ENCODE measurements around the gene SYNM.

The SYNM gene

DNA sequence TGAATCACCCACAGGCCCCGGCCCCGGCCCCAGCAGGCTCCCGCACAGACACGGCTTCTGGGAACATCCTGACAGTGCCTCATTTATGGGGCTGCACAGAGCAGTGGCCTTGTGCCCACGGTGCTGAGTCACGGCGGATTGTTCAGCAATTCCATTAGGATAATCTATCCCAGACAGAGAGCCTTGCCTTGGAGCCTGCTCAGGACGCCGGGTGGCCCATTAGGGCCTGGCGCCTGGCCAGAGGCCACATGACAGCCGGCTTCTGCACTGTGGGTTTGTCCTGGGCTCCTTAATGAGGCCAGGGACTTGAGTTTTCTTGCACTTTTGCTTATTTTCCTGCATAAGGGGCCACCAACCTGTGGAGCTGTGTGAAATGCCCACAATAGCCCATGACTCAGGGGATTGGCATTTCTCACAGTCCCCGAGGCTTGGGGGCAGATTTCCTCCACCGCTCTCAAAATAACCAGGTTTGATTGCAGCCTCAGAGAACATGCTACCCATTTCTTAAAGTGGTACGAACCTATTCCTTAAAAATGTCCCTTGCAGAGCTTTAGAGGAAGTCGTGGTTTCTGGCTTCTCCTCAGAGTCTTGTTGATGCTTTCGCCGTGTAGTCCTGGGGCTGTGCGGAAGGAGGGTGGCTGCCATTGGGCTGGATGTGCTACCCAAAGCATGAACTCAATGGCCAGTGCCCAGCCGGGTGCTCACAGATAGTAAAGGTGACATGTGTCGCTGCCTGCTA is 19.0 kb downstream of the SYNM start:
- DNase-seq: no peak

DNA sequence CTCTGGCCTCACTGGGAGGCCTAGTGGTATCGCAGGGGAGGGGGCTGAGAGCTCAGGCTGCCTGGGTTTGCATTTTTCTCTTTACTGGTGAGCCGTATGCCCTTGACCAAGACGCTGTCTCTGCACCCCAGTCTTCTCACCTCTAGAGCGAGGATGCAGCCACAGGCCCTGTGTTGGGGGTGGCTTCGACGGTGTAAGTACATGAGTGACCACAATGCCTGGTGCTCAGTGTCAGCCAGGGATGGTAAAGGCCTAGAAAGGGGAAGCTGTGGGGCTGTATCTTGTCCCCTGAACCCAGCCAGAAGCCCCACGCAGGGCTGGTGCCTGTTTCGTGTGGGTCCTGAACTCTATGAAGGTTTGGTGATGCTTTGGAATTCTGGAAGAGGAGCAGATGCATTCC is 19.8 kb downstream of the SYNM start:
- DNase-seq: no peak

DNA sequence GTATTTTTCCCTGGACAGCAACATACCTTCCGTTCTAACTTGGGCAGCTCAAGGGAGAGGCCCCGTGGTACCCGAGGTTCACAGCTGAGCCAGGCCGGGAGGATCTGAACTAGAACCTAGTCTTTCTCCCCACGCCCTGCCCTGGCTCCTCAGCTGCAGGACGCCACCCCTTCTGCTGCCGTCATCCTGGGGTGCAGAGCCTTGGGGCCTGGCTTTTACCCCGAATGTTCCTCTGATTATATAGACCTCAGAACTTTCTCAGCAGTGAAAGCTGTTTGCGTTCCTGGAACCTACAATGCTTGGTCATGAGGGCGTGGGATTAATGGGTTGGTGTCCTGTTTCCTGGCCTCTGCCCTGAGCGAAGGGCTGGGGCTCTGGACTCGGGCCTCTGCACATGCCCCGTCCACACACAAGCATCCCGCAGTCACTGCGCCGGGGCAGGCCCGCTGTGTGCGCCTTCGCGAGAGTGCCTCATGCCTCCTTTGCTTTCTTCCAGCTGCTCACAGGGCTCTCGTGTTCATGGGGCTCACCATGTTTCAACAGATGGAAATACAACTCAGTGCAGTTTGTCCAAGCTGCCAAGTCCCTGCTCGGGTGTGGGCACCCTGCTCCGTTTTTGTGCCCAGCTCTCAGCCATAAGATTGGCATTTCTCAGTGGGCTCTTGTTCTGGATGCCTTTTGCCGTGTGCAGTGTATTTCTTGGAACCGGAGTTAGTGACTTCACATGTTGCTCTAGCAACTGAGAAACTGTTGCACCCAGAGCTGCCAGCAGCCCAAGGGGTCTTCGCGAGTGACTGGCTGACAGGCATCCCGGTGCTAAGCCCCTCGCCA is 20.4 kb downstream of the SYNM start:
- DNase-seq: no peak

DNA sequence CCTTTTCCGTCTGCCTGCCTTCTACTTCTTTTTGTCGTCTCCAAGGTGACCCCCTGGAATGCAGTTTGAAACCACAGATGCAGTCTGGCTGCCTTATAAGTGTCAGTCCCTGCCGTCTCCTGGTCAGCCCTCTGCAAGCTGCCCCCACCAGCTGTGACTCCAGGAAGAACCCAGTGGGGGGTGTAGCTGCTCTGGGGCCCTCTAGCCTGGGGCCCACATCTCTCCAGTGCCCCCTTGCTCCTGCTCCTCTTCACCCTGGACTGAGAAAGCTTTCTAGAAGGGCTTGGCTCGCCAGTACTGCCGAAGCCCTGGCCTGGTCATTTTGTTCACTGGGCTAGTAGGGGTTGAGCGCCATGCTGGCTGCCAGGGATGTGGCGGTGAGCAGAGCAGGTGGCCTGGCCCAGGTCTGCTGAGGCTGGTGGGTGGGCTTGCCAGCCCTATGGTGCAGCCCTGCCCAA is 21.3 kb downstream of the SYNM start:
- no peak for DNase-seq

DNA sequence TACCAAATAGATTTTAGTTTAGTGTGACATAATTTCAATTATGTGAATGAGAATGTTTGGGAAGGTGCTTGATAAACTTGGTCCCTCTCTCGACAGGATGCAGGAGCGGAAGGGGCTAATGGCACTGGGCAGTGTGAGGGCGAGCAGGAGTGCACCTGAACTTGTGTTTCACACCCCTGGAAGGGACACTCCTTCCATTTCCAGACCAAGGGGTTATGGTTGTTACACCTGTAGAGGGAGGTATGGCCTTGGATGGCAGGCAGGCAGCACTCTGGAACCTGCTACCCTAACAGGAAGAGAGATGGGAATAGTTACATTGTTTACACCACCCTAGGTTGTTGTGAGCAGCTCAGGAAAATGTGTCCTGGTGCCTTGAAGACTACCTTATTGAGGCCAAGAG is 22.1 kb downstream of the SYNM start:
- DNase-seq: no peak

DNA sequence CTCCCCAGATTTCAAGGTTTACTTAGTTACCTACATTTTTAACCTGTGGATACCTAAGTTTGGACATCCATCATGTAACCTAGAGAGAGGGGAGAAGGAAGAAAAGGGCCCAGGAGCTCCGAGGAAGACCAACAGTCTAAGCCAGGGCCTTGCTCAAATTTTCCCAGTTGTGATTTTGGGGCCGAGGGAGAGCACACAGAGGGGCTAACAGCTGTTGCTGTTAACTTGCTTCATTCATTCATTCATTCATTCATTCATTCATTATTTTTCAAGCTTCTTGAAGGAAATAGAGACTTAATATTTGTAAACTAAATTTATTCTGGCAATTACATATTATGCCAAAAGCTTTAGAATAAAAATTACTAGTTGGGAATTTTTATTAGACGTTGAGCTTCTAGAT is 22.9 kb downstream of the SYNM start:
- no peak for DNase-seq

DNA sequence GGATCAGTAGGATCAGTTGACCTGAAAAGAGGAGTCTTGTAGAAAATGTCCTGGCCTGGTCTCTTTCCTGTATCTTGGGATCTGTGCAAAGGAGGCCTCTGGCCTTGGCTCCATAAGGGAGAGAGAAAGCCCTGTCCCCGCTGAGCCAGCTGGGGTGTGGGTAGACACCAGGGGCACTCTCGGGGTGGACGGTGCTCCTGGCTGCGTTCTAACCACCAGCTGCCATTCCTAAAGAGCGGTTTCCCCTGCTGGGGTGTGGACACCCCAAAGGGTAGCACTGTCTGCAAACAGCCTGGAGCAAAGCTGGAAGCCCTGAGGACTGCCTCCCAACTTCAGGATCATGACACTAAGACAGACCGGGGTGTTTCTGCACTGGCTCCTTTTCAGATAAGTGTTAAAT is 23.5 kb downstream of the SYNM start:
- no peak for DNase-seq

DNA sequence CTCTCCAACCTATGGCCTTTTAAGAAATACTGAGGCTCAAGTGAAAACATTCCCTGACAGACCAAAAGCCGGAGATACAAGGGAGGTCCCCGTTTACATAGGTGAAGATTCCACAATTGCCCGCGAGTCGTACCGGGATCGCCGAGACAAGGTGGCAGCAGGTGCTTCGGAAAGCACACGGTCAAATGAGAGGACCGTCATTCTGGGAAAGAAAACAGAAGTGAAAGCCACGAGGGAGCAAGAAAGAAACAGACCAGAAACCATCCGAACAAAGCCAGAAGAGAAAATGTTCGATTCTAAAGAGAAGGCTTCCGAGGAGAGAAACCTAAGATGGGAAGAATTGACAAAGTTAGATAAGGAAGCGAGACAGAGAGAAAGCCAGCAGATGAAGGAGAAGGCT is 24.8 kb downstream of the SYNM start:
- DNase-seq: no peak

DNA sequence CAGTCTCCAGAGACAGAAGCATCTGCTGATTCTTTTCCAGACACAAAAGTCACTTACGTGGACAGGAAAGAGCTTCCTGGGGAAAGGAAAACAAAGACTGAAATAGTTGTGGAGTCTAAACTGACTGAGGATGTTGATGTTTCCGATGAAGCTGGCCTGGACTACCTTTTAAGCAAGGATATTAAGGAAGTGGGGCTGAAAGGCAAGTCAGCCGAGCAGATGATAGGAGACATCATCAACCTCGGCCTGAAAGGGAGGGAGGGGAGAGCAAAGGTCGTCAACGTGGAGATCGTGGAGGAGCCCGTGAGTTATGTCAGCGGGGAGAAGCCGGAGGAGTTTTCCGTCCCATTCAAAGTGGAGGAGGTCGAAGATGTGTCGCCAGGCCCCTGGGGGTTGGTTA is 25.4 kb downstream of the SYNM start:
- no peak for DNase-seq

DNA sequence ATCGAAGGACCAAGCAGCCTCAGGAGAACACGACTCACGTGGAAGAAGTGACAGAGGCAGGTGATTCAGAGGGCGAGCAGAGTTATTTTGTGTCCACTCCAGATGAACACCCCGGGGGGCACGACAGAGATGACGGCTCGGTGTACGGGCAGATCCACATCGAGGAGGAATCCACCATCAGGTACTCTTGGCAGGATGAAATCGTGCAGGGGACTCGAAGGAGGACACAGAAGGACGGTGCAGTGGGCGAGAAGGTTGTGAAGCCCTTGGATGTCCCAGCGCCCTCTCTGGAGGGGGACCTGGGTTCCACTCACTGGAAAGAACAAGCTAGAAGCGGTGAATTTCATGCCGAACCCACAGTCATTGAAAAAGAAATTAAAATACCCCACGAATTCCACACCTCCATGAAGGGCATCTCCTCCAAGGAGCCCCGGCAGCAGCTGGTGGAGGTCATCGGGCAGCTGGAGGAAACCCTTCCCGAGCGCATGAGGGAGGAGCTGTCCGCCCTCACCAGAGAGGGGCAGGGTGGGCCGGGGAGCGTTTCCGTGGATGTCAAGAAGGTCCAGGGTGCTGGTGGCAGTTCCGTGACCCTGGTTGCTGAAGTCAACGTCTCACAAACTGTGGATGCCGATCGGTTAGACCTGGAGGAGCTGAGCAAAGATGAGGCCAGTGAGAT is 26.0 kb downstream of the SYNM start:
- DNase-seq: no peak

DNA sequence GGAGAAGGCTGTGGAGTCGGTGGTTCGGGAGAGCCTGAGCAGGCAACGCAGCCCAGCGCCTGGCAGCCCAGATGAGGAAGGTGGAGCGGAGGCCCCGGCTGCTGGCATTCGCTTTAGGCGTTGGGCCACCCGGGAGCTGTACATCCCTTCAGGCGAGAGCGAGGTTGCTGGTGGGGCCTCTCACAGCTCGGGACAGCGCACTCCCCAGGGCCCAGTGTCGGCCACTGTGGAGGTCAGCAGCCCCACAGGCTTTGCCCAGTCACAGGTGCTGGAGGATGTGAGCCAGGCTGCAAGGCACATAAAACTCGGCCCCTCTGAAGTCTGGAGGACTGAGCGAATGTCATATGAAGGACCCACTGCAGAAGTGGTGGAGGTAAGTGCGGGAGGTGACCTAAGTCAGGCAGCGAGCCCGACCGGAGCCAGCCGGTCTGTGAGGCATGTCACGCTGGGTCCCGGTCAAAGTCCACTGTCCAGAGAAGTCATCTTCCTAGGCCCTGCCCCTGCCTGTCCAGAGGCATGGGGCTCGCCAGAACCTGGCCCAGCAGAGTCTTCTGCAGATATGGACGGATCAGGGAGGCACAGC is 26.7 kb downstream of the SYNM start:
- no peak for DNase-seq

DNA sequence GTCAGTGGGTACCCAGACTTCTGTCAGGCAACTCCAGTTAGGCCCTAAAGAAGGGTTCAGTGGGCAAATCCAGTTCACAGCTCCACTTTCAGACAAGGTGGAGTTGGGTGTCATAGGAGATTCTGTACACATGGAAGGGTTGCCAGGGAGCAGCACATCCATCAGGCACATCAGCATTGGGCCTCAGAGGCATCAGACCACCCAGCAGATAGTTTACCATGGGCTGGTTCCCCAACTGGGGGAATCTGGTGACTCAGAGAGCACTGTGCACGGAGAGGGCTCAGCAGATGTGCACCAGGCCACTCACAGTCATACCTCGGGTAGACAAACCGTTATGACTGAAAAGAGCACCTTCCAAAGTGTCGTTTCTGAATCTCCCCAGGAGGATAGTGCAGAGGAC is 27.2 kb downstream of the SYNM start:
- DNase-seq: no peak

DNA sequence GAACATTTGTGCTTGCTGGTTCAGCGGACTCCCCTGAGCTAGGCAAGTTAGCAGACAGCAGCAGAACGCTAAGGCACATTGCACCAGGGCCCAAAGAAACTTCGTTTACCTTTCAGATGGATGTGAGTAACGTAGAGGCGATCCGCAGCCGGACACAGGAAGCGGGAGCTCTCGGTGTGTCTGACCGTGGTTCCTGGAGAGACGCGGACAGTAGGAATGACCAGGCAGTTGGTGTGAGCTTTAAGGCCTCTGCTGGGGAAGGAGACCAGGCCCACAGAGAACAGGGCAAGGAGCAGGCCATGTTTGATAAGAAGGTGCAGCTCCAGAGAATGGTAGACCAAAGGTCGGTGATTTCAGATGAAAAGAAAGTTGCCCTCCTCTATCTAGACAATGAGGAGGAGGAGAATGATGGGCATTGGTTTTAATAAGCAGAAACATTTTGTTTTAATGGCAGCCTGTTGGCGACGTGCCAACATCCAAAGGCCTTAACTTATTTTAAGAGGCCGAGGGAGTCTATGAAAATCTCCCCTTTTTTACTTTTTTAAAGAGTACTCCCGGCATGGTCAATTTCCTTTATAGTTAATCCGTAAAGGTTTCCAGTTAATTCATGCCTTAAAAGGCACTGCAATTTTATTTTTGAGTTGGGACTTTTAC is 27.9 kb downstream of the SYNM start:
- no peak for DNase-seq

DNA sequence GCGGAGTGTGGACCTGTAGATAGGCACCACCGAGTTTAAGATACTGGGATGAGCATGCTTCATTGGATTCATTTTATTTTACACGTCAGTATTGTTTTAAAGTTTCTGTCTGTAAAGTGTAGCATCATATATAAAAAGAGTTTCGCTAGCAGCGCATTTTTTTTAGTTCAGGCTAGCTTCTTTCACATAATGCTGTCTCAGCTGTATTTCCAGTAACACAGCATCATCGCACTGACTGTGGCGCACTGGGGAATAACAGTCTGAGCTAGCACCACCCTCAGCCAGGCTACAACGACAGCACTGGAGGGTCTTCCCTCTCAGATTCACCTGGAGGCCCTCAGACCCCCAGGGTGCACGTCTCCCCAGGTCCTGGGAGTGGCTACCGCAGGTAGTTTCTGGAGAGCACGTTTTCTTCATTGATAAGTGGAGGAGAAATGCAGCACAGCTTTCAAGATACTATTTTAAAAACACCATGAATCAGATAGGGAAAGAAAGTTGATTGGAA is 29.5 kb downstream of the SYNM start:
- no peak for DNase-seq

DNA sequence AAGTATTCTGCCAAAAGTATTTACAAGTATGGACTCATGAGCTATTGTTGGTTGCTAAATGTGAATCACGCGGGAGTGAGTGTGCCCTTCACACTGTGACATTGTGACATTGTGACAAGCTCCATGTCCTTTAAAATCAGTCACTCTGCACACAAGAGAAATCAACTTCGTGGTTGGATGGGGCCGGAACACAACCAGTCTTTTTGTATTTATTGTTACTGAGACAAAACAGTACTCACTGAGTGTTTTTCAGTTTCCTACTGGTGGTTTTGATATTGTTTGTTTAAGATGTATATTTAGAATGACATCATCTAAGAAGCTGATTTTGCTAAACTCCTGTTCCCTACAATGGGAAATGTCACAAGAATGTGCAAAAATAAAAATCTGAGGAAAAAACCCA is 30.3 kb downstream of the SYNM start:
- peak; percentile 14 for DNase-seq

DNA sequence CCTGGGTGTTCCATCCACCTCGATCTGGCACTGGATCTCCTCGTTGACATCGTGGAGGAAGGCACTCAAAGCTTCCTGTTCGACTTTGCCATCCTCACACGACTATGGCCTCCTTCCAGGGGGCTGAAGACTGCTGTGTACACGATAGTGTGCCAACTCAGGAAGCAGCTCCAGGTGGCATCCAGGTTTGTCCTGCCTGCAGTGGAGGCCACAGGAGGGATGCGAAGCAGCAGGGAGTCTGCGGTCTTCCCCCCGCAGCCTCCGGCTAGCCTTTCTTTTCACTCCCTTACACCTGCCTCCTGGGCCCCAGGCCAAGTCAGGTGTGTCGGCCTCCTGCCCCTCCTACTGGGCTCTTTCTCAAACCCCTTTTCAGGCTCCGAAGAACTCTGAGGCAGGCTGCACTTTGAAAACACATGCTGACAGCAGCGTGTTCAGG is 32.2 kb downstream of the SYNM start:
- DNase-seq: peak; percentile 67

DNA sequence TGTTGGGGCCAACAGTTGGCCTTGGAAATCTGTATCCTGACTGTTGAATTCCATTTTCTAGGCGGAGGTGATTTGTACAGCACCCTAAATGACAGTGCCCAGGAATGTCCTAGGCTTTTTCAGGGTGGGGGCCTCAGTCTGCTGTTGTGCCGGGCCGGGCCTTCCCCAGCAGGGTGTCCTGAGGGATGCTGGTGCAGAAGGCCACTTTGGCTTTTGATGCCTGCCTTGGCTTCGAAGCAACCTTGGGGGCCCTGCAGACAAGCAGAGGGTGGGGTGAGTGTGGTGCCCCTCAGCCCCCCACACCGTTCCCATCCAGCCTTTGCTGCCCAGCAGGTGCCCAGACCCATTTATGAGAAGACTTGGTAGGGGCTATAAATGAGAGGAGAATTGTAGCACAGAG is 33.0 kb downstream of the SYNM start:
- no peak for DNase-seq

DNA sequence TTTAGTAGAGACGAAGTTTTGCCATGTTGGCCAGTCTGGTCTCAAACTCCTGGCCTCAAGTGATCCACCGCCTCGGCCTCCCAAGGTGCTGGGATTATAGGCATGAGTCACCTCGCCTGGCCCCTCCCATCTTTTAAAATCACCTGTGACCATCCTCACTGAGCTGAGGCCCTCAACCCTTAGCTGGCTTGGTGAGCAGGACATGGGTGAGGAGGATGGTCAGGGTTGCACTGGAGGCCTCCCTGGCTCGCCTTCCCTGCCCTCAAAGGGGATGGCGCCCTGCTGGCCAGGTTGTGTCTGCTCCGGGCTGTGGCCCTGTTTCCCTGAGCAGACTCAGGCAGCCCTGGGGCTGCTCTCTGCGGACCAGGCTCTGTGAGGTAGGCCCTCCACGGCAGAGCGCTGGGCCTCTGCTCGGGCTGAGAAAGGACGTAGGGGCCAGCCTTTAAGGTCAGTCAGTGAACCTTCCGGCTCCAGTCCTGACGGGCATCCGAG is 33.7 kb downstream of the SYNM start:
- no peak for DNase-seq

DNA sequence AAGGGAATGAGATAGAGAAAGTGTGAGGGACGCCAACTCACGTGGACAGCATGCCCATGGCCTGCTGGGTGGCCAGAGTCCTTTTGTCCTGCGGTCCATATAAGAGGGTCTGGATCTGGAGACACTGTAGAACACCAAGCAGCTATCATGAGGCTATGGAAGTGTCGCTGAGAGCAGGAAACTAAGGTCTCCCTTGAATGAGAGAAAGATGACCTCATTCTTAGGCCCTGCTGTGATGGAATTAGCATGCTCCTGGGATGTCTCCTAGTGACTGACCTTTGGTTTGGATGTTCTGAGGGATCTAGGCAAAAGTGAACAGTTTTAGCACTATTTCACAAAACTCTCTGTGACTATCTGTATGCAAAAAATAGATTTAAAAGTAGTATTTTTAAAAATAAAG is 34.4 kb downstream of the SYNM start:
- DNase-seq: no peak

DNA sequence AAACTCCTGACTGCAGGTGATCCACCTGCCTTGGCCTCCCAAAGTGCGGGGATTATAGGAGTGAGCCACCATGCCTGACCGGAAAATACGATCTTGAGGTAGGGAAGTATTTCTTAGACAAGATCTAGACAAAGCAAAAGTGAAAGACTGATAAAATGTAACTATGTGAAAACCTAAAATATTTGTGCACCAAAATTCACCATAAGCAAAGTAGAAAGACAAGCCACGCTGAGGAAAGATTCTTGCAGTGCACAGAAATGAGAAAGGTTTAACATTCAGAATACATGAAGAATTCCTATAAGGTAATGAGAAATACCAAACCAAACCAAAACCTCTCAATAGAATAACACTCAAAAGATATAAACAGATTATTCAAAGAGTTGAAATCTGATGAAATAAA is 35.7 kb downstream of the SYNM start:
- DNase-seq: no peak

DNA sequence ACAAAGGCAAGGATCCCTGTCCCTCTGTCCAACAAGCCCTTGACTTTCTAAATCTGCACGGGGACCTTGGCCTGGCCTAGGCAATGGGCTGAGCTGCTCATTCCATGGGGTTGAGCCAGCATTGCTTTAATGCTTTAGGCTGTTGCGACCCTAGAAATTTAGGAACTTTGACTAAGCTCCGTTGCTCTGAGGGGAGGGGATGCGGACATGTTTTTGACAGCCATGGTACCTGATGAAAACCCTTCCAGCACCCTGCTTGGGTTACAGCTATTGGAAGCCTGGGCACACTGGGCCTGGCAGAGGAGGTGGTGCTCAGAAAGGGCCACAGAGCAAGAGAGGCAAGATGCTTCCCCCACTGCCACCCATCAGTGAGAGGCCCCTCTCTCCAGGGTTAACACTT is 37.1 kb downstream of the SYNM start:
- no peak for DNase-seq

DNA sequence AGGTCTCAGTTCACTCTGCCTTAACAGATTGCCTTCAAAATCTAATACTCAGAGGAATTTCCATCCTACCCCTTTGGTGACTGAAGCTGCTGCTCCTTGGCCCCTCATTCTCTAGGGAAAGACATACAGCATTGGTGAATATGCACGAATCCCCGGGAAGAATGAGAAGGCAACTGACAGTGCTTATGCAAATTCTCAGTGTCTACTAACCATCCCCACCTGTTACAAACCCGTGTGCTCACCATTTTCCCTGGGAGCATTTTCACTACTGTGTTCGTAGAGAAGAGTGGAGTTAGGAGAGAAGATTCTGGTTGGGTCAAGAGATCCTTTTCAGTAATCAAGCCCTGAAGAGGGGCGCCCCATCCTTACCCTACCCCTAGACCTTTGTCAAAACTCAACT is 37.7 kb downstream of the SYNM start:
- no peak for DNase-seq

DNA sequence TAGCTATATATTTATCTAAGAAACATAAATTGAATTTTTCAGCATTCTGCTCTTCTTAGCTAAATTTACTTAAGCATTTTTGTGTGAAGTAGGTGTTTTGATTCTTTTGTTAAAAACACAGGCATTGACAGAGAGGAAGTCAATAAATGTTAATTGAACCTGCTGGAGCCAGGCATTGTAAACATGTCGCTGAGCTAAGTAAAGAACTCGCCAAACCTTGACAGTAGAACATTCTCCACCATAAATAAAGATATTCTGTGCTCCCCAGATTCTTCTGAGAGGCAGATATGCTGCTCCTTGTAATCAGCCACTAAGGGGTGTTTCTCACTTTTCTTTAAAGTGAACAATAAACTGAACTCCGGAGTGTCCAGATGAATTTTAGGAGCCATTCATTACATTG is 38.4 kb downstream of the SYNM start:
- peak; percentile 18 for DNase-seq
